Mesenchymal stem cell (in vitro differentiated cells and primary cell): ENCODE data around the gene EIF2AK3.

ENCODE experiments used
- DNase-seq: peaks from one replicate; pipeline ENCODE4 v3.0.0-alpha.2; 2013
- H2AFZ ChIP-seq: one replicate; pipeline ENCODE4 v1.6.1; 2013; ENCODE audit warnings: low read depth, mild to moderate bottlenecking, control low read depth, inconsistent platforms, low read length, moderate library complexity
- H2AK5ac ChIP-seq: 2 replicates; pipeline ENCODE4 v1.6.1; 2013; ENCODE audit warnings: low read length, moderate library complexity, mild to moderate bottlenecking, inconsistent platforms; ENCODE audit not compliant: severe bottlenecking
- H2BK120ac ChIP-seq: one replicate; pipeline ENCODE4 v1.6.1; 2013; ENCODE audit warnings: low read depth, mild to moderate bottlenecking, inconsistent platforms, low read length, moderate library complexity
- H2BK12ac ChIP-seq, 2 experiments: one replicate each; pipeline ENCODE4 v1.6.1; 2013; ENCODE audit warnings: inconsistent platforms in 2 of 2, low read length in 2 of 2, mild to moderate bottlenecking in 2 of 2, moderate library complexity in 2 of 2, control low read depth in 1 of 2
- H2BK15ac ChIP-seq: one replicate; pipeline ENCODE4 v1.6.1; 2013; ENCODE audit warnings: mild to moderate bottlenecking, low read depth, inconsistent platforms; ENCODE audit not compliant: poor library complexity, severe bottlenecking
- H2BK5ac ChIP-seq: 2 replicates; pipeline ENCODE4 v1.6.1; 2013; ENCODE audit warnings: low read depth, mild to moderate bottlenecking, low read length, control low read depth, inconsistent platforms; ENCODE audit not compliant: poor library complexity, severe bottlenecking
- H3K14ac ChIP-seq, 2 experiments: one replicate each; pipeline ENCODE4 v1.6.1; 2013; ENCODE audit warnings: inconsistent platforms in 2 of 2, low read length in 2 of 2, control low read depth in 1 of 2, mild to moderate bottlenecking in 1 of 2, moderate library complexity in 1 of 2
- H3K18ac ChIP-seq, 2 experiments: one replicate each; pipeline ENCODE4 v1.6.1; 2013; ENCODE audit warnings: inconsistent platforms in 2 of 2, low read length in 2 of 2, control low read depth in 1 of 2, low read depth in 1 of 2, mild to moderate bottlenecking in 1 of 2
- H3K23ac ChIP-seq, 2 experiments: one replicate each; pipeline ENCODE4 v1.6.1; 2013; ENCODE audit warnings: inconsistent platforms in 2 of 2, low read length in 2 of 2, mild to moderate bottlenecking in 2 of 2, moderate library complexity in 2 of 2, control low read depth in 1 of 2
- H3K27ac ChIP-seq: 2 replicates; pipeline ENCODE4 v1.5.1; 2013; ENCODE audit warnings: mild to moderate bottlenecking, moderate library complexity, low read length, control low read depth, inconsistent platforms; ENCODE audit not compliant: poor library complexity, severe bottlenecking
- H3K27me3 ChIP-seq, 2 experiments: 2 replicates each; pipeline versions ENCODE4 v1.6.1 to v1.7.0; 2013; ENCODE audit warnings: low read length in 2 of 2, mild to moderate bottlenecking in 2 of 2, moderate library complexity in 2 of 2, control low read depth in 1 of 2, inconsistent platforms in 1 of 2; ENCODE audit not compliant: control insufficient read depth in 1 of 2, insufficient read depth in 1 of 2
- H3K36me3 ChIP-seq, 2 experiments: 2 replicates each; pipeline versions ENCODE4 v1.6.1 to v1.7.0; 2013; ENCODE audit warnings: low read length in 2 of 2, control low read depth in 1 of 2, inconsistent platforms in 1 of 2, low read depth in 1 of 2, mild to moderate bottlenecking in 1 of 2; ENCODE audit not compliant: insufficient read depth in 2 of 2, control insufficient read depth in 1 of 2
- H3K4ac ChIP-seq, 2 experiments: one replicate each; pipeline ENCODE4 v1.6.1; 2013; ENCODE audit warnings: inconsistent platforms in 2 of 2, low read length in 2 of 2, mild to moderate bottlenecking in 2 of 2, moderate library complexity in 2 of 2, control low read depth in 1 of 2, low read depth in 1 of 2
- H3K4me1 ChIP-seq: 2 replicates; pipeline ENCODE4 v1.6.1; 2013; ENCODE audit warnings: low read depth, low read length, control low read depth; ENCODE audit not compliant: control insufficient read depth, insufficient read depth
- H3K4me2 ChIP-seq: 2 replicates; pipeline ENCODE4 v1.6.1; 2013; ENCODE audit warnings: low read length, mild to moderate bottlenecking, inconsistent platforms; ENCODE audit not compliant: poor library complexity, severe bottlenecking
- H3K4me3 ChIP-seq, 2 experiments: 2 replicates each; pipeline versions ENCODE4 v1.5.1 to v1.7.0; 2013; ENCODE audit warnings: low read length in 2 of 2, mild to moderate bottlenecking in 2 of 2, control low read depth in 1 of 2, low read depth in 1 of 2; ENCODE audit not compliant: insufficient read depth in 1 of 2
- H3K79me1 ChIP-seq: replicated peaks from 2 replicates; pipeline ENCODE4 v1.6.1; 2013; ENCODE audit warnings: mild to moderate bottlenecking, control low read depth, low read length, inconsistent platforms; ENCODE audit not compliant: poor library complexity, severe bottlenecking
- H3K9ac ChIP-seq: 2 replicates; pipeline ENCODE4 v1.7.0; 2013; ENCODE audit warnings: mild to moderate bottlenecking, low read length, moderate library complexity
- H3K9me3 ChIP-seq: 2 replicates; pipeline ENCODE4 v1.7.0; 2013; ENCODE audit warnings: mild to moderate bottlenecking, low read length; ENCODE audit not compliant: control insufficient read depth
- H4K8ac ChIP-seq: one replicate; pipeline ENCODE4 v1.6.1; 2013; ENCODE audit warnings: inconsistent platforms, mild to moderate bottlenecking, low read length, moderate library complexity
- H4K91ac ChIP-seq: one replicate; pipeline ENCODE4 v1.6.1; 2013; ENCODE audit warnings: mild to moderate bottlenecking, low read length, inconsistent platforms
- WGBS: methylation state at CpG from one replicate; pipeline ENCODE4 v1.1.7; 2013; ENCODE audit warnings: mixed read lengths; 5-methylcytosine and 5-hydroxymethylcytosine counted together

The EIF2AK3 gene

DNA sequence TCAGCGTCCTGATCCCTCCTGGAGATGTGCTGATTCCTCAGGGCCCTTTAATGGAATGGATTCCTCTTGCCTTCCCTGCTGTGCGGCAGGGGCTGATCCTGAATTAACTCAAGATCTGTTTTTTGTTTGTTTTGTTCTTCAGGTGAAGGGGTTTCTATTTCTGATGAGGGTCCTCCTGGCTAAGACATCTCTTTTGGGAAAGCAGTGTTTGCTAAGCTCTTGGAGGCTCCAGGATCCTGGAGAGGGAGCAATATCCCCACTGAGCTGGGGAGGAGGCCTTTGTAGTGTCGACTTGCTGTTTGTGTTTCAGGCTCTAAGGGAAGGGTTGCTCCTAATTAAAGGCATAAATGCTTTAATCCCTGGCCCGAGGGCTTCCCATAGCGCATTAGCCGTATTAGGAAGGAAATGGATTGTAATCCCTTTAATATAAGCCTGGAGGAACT is 109.5 kb downstream of the EIF2AK3 start:
- H4K91ac ChIP-seq: no peak overlapping the region
- H3K9ac ChIP-seq: no peak overlapping the region
- H3K4ac ChIP-seq: no peak overlapping the region
- H3K23ac ChIP-seq: no peak overlapping the region
- H3K4me1 ChIP-seq: no peaks in the 10 kb centered on the region
- H2BK5ac ChIP-seq: no peak overlapping the region
- H3K18ac ChIP-seq: no peak overlapping the region
- H3K27me3 ChIP-seq: peaks cover 4 to 18% of the 10 kb centered on the region in 2 experiments
- no peak overlapping the region for H2AFZ ChIP-seq
- no peak overlapping the region for H2BK120ac ChIP-seq
- no peak overlapping the region for H3K4me3 ChIP-seq
- no peaks in the 10 kb centered on the region for H3K79me1 ChIP-seq
- no peak overlapping the region for H4K8ac ChIP-seq
- no peak overlapping the region for H3K27ac ChIP-seq
- H2AK5ac ChIP-seq: no peak overlapping the region
- H3K4me2 ChIP-seq: no peak overlapping the region
- 39% methylated on average over 6 of the region's 6 CpGs for WGBS
- H2BK15ac ChIP-seq: no peak overlapping the region
- no peaks in the 10 kb centered on the region for H3K36me3 ChIP-seq
- H3K9me3 ChIP-seq: no peaks in the 10 kb centered on the region
- H3K14ac ChIP-seq: no peak overlapping the region
- no peak overlapping the region for H2BK12ac ChIP-seq
- no peak for DNase-seq
